SHP77 treated with DMSO at 0.1 percent for 48 hours (cell line): ENCODE data around the gene GJA1.

Experiments
- DNase-seq: peaks from one replicate; lab custom pipeline; 2025; lab: John Stamatoyannopoulos, UW

Gene GJA1

GRCh38 chr6:121482751-121483150 lies 47.3 kb downstream of the GJA1 start:
- DNase-seq: no peak

GRCh38 chr6:121485359-121485811 lies 49.9 kb downstream of the GJA1 start:
- DNase-seq: no peak

GRCh38 chr6:121491576-121491975 lies 56.1 kb downstream of the GJA1 start:
- no peak for DNase-seq

- no peak for DNase-seq
Observed at GRCh38 chr6:121492536-121492935, 57.1 kb downstream of the GJA1 start.

- no peak for DNase-seq
Observed at GRCh38 chr6:121497970-121498375, 62.5 kb downstream of the GJA1 start.

- no peak for DNase-seq
Observed at GRCh38 chr6:121498481-121499276, 63.2 kb downstream of the GJA1 start.
